ENCODE measurements around the gene CHRDL2.

CHRDL2 gene

GRCh38 chr11:74748211-74749126 is 17.2 kb upstream of the CHRDL2 start, which contains the start of gene RNF169:
RNF169 (plus strand) TSS chr11:74748849; CDS start chr11:74748881, 32 bp downstream.
- peak; percentile 98 for DNase-seq

- DNase-seq: no peak
These were observed 15.6 kb upstream of the CHRDL2 start for GRCh38 chr11:74746868-74747267.

- DNase-seq: no peak
These were observed 13.1 kb upstream of the CHRDL2 start for GRCh38 chr11:74744277-74744676.

- DNase-seq: no peak
These were observed 12.4 kb upstream of the CHRDL2 start for GRCh38 chr11:74743640-74744039.

- DNase-seq: no peak
These were observed 10.8 kb upstream of the CHRDL2 start for GRCh38 chr11:74742070-74742469.

- DNase-seq: peak; percentile 80
These were observed 8.5 kb upstream of the CHRDL2 start for GRCh38 chr11:74739546-74740270.

GRCh38 chr11:74736031-74736430 is 4.8 kb upstream of the CHRDL2 start:
- no peak for DNase-seq

GRCh38 chr11:74735365-74735928 is 4.2 kb upstream of the CHRDL2 start:
- DNase-seq: no peak

GRCh38 chr11:74734559-74734925 is 3.3 kb upstream of the CHRDL2 start:
- no peak for DNase-seq

GRCh38 chr11:74730571-74731260 is 510 bp downstream of the CHRDL2 start:
- DNase-seq: no peak

- DNase-seq: no peak
These were observed 1.8 kb downstream of the CHRDL2 start for GRCh38 chr11:74729397-74729796.

GRCh38 chr11:74726547-74727182 is 4.6 kb downstream of the CHRDL2 start:
- peak; percentile 89 for DNase-seq

GRCh38 chr11:74725701-74726100 is 5.5 kb downstream of the CHRDL2 start:
- no peak for DNase-seq

- DNase-seq: no peak
These were observed 7.7 kb downstream of the CHRDL2 start for GRCh38 chr11:74723511-74723910.

GRCh38 chr11:74721479-74721835 is 9.8 kb downstream of the CHRDL2 start:
- DNase-seq: no peak

GRCh38 chr11:74720596-74721478 is 10.4 kb downstream of the CHRDL2 start:
- DNase-seq: no peak

- DNase-seq: no peak
These were observed 12.2 kb downstream of the CHRDL2 start for GRCh38 chr11:74719011-74719410.

GRCh38 chr11:74717221-74717969 is 13.8 kb downstream of the CHRDL2 start:
- DNase-seq: no peak

- DNase-seq: no peak
These were observed 16.3 kb downstream of the CHRDL2 start for GRCh38 chr11:74714904-74715303.

- DNase-seq: no peak
These were observed 17.5 kb downstream of the CHRDL2 start for GRCh38 chr11:74713686-74714085.

Measured in RPMI8226 (cell line).